NK-92 (cell line): ENCODE data around the gene KLK14.

Experiments used
- DNase-seq: peaks from one replicate; lab custom pipeline; 2025; ENCODE audit not compliant: unreplicated experiment; lab: John Stamatoyannopoulos, UW

KLK14 gene

DNA sequence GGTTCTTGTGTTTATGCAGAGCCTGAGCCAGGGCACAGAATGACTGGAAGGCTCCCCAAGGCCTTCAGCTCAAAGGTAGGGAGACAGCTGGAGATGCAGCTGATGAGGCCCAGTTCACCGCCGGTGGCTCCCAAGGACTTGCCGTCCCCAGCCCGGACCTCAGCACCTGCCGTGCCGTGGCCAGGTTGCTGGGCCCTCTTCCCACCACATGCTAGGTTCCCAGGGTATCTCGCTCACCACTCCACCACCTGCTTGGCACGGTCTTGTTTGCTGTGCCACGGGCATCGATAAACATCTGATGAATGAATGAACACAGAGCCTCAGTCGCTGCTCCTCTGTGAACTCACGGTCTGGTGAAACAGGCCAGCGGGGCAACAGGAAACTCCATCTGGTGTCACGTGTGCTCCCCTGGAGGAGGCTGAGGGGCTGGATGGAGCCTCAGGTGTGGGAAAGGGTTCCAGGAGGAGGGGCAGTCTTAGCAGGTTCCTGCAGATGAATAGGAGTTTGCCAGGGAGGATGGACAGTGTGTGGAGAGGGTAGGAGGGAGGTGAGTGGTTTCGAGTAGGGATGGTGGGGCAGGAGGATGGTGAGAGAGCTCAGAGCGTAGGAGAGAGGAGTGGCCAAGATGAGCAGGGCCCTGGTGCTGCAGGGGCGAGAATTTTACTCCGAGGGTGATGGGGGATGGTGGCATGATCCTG is 3.6 kb upstream of the KLK14 start:
- DNase-seq = no peak

DNA sequence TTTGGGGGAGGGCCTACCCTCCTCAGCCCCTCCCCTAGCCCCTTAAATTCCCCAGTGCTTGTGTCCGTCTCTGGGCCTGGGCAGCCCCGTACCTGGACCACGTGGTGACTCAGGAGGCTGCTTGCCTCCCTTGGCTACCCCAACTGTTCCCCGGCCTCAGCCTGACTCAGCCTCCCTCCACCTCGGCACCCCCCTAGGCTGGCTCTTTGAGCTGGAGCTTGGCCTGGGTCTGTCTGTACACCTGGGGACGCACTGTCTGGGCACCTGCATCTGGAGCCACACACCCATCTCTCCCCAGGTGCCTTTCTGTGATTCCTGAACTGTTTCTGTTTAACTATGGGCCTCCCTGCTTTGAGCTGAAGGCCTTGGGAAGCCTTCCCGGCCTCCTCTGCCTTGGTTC is 1.8 kb upstream of the KLK14 start:
- no peak for DNase-seq

DNA sequence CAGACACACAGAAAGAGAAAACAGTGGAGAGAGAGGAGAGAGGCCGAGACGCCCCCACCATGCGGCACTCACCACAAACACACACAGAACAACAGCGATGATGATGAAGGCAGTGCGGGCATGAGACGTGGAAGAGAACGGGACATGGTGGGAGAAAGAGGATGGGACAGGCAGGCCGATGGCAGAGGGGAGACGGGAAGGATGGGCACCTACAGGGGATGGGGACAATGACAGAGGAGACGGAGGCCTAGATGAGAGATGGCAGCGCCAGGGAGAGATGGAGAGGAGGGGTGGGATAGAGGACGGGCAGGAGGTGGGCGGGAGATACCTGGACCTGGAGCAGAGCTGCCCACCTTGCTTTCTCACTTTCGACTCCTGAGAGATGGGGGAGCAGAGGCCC is 1.1 kb upstream of the KLK14 start:
- no peak for DNase-seq

DNA sequence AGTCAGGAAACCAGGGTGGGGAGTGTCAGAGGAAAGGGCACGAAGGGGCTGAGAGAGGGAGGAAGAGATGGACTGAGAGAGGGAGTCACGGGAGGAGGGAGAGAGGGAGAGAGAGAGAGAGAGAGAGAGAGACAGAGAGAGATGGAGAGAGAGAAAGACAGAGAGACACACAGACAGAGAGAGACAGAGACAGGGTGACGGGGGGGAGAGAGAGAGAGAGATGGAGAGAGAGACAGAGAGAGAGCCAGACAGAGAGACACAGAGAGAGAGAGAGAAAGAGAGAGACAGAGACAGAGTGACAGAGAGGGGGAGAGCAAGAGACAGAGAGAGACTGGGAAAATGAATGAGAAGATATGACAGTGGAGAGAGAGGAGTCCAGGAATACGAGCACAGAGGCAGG is 494 bp upstream of the KLK14 start:
- DNase-seq = no peak

DNA sequence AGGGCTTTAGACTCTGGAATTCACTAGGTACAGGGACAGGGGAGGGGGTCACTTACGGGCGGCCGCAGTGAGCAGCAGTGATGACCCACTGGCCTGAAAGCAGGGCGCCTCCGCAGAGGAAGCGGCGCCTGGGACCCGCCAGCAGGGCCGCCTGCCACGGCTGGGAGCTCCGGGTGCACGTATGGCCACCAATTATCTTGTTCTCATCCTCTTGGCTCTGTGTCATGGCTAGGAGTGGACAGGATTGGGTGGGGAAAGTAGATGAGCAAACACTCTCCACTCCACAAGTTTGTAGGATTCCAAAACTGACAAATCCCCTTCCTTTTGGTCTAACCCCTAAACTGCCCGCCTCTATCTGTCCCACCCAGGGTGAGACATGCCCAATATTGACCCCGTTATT is 1.2 kb downstream of the KLK14 start:
- no peak for DNase-seq

DNA sequence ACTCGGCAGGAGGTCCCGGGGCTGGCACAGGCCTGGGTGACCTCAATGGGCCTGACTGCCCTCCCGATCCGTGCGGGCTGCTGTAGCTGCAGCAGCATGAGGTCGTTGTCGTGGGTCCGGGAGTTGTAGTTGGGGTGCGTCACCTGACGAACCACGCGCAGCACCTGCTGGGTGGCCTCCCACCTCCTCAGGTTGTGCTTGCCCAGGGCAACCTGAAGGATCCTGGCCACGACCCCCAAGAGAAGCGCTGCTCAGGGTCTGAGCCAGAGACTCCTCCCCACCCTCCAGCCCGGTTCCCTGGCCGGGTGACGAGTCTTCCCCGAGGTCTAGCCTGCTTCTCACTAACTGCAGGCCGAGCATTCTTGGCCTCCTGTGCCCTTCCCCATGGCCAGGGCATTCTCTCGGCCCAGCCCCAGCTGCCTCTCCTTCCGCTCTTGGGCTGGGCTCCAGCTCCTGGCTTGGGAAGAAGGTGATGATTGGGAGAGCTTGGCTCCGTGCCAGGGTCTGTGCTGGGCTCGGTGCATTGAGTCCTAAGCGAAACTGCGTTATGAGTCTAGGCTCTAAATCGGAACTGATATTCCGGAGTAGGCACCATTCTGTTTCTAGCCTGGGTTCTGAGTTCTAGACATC is 3.1 kb downstream of the KLK14 start:
- DNase-seq = no peak

DNA sequence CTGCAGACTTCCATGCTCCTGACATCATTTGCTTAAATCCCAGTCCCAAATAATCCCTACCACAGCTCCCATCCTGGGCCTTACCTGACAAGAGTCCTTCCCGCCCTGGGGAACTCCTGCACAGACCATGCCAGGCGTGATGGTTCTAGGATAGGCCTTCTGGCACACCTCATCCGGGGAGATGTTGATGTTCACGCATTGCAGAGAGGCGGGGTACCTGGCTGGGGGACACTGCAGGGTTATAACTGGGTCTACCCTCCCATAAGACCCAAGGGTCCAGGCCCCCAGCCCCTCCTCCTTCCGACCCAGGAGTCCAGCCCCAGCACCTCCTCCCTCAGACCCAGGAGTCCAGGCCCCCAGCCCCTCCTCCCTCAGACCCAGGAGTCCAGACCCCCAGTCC is 4.0 kb downstream of the KLK14 start:
- DNase-seq = no peak

DNA sequence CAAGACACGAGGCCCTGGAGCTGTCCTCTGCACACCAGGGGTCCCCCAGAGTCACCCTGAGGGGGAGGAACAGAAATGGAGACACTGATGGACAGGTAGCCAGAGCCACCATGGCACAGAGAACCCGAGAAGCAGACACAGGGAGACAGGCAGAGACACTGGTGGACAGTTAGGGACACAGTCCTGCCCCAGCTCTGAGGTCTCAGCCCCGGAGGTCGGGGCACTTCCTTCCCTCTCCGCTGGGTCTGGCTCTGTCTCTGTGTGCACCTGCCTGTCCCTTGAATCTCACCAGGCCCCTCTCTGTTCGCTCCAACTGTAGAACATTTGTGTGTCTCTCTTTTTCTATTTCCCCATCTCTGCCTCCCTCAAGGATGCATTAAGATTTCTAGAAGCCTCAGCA is 4.6 kb downstream of the KLK14 start:
- DNase-seq = no peak

DNA sequence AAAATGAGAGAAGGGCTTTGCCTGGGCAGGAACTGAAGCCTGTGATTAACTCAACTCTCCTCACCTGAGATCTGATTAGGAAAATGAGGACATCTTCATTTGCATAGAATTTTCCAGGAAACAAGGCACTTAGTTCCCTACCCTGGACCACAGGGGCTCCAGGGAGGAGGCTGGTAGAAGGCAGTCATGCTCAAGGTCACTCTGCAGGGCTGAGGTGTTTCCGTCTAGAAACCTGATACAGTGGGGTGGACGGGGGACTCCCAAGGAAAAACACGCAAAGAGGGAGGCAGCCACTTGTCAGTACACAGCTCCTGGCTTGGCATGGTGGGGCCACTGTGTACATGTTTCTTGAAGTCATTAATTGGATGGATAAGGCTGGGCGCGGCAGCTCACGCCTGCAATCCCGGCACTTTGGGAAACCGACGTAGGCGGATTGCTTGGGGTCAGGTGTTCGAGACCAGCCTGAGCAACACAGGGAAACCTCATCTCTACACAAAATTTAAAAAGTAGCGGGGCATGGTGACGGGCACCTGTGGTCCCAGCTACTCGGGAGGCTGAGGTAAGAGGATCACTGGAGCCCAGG is 6.0 kb downstream of the KLK14 start:
- no peak for DNase-seq

DNA sequence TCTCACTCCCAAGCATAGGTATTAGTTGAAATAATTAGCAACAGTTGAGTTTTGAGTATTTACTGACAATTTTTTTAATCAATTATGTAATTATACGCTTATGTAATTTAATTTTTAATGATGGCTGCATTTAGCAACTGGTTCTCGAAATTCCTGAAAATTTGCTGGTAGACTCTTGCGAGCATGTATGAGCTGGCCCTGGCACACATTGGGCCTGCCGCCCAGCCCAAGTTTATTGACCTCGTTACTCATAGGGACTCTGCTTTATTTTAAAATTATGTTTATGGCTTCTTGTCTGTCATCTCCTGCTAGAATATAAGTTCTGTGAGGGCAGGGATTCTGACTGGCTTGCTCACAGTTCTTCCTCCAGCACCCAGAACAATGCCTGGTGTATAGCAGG is 6.7 kb downstream of the KLK14 start:
- no peak for DNase-seq

DNA sequence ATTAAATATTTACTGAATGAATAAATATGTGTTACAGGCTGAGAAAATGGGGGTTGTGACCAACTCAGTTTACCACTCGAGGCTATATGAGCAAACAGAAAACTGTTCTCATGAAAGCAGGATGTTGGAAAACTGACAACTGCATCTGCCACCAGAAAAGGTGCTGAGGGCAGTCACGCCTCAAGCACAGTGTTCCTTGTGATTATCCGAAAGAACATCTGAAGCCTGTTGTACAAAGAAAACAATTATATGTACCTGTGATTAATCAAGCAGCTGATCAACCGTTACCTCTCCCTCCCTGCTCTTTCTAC is 11.6 kb downstream of the KLK14 start:
- no peak for DNase-seq

DNA sequence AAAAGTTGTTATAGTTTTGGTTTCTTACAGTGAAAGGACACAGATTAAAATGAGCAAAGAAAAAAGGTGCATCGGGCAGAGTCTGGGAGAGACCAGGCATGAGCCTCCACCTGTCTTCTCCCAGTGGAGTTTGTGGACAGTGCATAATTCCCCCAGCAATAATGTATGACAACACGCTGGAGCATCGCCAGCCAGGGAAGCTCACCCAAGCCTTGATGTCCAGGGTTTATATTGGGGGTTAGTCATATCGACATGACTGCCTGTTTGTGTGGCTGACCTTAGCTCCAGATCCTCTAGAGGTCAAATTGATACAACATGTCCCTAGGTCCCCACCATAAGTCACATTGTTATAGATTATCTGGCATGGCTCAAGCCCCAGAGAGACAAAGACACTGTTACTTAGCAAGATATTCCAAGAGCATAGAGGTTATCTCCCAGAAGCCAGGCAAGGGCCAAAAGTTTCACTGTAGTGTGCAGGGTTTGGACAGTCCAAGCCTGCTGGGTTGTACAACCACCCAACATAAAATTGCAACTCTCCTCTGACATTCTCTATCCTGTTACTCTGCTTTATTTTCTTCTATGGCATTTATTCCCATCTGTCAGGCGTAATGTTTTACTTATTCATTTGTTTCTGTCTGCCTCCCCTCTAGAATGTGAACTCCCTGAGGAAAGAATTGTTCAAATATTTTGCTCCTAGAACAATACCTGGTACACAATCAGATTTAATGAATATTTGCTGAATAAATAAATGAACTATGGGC is 12.2 kb downstream of the KLK14 start:
- DNase-seq = no peak

DNA sequence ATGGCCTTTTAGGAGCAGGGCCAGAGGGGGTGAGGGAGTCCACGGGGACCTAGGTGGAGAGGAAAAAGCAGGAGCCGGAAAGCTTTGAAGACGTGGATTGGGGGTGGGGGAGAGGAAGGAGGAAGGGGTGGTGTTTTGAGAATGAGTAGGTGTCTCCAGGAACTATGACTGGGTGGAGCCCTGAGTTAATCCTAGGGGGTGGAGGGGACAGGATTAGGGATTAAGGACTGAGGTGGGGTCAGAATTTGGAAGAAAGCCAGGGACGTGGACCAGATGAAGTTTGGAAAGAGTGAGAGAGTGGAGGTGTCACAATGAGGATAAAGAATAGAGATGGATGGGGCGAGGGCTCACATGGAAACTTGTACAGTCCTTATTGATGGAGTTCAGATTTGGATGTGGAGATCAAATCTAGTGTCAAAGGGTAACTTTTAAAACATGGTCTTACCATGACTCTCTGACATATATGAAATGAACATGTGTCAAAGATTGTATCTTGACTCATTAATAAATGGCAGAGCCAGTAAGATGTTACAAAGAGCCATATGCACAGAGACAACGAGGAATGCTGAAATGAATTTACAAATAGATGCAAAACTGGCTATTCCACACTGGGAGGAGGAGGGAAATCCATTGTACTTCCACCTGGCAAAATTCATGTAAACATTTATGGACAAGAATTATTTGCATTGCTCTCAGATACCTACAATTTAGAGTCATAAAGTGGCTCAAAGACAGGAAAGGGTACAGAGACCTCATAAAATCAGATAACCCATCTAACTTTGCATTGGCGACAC is 16.1 kb downstream of the KLK14 start:
- no peak for DNase-seq

DNA sequence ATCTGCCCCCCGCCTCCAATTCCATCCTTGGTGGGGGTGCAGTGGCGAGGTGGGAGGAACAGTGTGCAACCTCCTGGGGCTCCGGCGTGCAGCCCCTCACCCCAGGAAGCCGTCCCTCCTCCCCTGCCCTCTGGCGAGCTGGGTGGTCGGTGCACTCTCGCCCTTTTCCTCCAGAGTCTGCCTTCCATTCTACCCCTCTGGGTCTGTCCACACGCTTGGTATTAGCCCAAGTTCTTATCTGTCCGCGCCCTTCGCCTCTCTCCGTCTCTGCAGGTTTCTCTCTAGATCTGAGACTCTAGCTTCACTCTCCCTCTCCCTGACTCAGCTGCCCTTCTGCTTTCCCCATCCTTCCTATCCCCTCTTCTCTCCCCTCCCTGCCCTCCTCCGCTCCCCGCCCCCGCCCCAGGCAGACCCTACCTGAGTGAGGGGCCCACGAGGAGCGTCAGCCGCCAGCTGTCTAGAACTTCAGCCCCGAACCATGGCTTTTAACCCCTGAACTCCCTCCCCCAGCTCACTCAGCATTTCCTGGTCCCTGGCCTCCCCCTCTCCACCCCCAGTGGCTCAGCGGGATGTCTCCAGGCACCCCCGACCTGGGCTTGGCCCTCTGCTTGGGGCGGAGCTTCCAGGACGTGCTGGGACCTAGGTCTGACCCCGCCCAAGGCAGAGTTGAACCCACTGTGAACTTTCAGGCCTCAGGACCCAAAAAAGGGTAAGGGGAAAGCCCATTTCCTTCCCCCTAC is 17.3 kb downstream of the KLK14 start:
- DNase-seq = no peak

DNA sequence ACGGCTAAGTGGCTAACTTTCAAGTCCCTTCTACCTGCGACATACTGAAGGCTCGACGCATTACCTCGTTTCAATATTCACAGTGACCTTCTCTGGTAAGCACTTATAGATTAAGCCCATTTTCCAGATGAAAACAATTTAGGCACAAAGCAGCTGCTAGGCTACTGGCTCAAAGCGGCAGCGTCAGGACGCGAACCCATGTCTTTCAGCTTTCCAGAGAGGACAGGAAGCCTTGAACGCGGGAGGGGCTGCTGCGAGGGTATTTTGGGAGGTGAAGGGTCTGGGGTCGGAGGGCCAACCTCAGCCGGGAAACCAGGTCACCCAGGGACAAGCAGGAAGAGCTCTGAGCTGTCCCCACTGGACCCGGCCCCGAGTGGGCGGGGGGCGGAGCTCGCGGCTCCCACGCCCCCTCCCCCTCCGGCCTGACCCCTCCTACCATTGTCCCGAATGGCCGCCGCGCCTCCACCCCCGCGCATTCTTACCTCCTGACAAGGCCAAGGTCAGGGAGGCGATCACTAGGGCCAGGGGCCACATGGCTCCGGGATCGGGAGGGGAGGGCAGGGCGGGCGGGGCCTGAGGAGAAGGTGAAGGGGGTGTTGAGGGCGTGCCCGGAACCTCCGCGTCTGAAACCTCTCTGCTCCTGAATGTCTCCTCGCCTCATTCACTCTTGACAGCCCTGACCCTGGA is 18.0 kb downstream of the KLK14 start, which contains the start of gene KLK13:
KLK13 (minus strand) TSS at position 559 of the 687 bp plus-strand sequence; CDS start at position 534, 25 bp downstream.
- DNase-seq = no peak

DNA sequence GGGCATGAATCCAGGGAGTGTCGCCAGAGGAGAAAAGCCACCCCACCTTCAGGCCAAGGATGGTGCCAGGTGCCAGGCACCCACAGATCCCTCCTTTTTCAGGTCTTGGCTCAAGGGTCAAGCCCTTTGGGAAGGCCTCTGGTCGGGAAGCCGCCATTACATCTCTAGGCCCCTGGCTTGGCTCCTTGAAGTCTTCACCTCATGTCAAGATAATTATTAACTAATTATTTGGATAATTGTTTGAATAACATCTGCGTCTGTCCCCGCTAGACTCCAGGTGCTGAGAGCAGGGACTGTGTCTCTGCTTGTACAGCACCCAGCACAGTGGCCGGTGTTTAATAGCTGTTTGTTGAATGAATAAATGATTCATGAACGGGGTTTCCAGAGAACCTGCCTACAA is 19.0 kb downstream of the KLK14 start:
- DNase-seq = no peak

DNA sequence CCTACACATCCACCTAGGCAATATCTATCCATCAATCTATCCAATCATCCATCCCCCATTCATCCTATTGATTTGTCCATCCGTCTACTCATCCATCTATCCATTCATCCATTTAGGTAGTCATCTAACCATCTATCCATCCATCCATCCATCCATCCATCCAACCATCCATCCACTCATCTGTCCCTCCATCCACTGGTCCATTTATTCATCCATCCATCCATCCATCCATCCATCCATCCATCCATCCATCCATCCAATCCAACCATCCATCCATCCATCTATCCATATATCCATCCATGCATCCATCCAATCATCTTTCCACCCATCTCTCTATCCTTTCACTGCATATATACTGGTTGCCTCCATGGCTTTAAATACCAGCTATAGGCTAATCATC is 21.7 kb downstream of the KLK14 start:
- DNase-seq = no peak

DNA sequence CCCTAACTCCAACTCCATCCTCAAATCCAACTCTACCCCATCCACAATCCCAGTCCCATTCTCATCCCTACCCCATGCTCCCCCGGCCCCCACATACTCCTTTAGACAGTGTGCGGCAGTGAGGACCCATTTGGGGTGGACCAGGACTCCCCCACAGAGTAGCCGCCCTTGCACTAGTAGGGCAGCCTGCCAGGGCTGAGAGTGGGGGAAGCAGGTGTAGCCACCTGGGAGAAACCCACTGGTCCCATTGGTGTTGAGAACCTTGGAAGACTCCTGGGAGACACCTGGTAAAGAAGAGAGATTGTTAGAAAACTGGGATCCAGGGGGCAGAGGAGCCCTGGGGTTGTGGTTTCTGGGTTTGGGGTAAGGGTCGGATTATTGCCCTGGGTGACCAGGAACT is 22.4 kb downstream of the KLK14 start:
- DNase-seq = no peak

DNA sequence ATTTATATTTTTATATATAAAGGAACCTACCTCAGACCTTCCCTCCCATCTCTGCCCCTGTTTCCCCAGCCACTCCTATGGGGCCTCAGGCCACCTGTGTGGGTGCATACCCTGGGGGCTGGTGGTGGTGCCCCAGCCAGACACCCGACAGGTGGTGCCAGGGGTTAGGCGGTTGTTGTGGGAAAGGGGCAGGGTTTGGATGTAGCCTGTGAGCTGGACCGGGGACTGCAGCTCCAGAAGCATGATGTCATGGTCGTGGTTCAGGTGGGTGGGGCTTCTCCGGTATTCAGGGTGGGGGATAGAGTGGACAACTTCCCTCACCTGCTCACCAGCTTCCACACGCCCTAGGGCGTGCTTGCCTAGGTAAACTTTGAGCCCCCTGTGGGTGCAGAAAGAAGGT is 23.0 kb downstream of the KLK14 start:
- DNase-seq = no peak

DNA sequence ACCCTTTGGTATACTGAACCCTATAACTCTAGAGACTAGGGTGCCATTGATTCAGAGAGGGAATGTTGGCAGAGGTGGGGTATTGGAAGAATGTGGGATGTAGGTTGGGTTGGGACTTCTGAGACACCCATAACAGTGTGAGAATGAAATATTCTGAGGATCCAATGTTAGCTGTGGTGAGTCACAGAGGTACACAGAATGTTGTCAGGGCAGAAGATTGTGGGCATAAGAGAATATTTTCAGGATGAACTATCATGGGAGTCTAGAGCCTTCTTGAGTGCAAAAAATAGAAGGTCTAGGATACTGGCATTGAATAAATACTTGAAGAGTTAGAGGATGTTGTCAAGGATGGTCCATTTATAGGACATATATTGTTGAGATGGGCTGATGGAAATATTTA is 26.8 kb downstream of the KLK14 start:
- no peak for DNase-seq
